HCEC 1CT (cell line): ENCODE measurements around the gene ZNF213.
"Not testable (repeated sequence)": the region's sequence is repeated elsewhere in the genome, so short reads cannot be mapped to it uniquely, and the experiment has no call there.

Source experiments
- DNase-seq: peaks from one replicate; pipeline ENCODE4 v3.0.0-alpha.2; 2017

ZNF213 gene

GRCh38 chr16:3173892-3174617, 39.2 kb downstream of the ZNF213 start:
- DNase-seq = peak; percentile 29

- no peak for DNase-seq
These were observed 39.9 kb downstream of the ZNF213 start for GRCh38 chr16:3174618-3175148.

DNA sequence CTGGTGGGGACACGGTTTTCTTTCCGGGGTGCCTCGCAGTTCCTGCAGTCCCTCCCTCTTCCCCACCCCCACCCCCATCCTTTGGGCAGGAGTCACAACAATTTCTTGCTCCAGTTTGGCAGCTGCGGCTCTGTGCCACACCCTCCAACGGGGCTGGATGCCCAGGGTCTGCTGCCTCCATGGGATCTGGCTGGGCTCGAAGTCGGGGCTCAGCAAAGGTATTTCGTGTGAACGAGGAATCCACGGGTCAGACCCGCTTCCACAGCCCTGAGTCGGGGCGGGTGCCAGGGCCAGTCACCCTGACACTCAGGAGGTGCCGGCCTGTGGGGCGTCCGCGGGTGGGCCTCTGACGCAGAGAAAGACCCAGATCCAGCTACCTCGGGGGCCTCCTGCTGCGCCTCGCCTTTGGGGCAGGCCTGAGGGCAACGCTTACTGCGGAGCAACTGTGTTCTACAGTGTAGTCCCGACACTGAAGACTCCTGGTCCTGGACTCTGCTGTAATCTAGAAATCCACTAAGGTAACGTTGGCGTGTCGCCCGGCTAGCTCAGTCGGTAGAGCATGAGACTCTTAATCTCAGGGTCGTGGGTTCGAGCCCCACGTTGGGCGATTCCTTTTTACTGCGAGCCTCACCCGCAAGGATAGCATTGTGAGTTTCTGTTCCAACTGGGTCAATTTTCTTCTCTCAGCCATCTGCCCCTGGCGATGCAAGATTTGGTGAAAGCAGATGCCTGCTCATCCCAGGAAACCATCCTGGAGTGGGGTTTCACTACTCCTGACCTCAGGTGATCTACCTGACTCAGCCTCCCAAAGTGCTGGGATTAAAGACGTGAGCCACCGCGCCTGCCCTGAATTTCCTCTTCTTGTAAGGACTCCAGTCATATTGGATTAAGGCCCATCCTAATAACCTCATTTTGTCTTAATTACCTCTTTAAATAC, 40.6 kb downstream of the ZNF213 start:
- peak; percentile 60 for DNase-seq

- no peak for DNase-seq
These were observed 44.8 kb downstream of the ZNF213 start for GRCh38 chr16:3179651-3180050.

- peak; percentile 14 for DNase-seq
These were observed 45.6 kb downstream of the ZNF213 start for GRCh38 chr16:3180445-3180878.

DNA sequence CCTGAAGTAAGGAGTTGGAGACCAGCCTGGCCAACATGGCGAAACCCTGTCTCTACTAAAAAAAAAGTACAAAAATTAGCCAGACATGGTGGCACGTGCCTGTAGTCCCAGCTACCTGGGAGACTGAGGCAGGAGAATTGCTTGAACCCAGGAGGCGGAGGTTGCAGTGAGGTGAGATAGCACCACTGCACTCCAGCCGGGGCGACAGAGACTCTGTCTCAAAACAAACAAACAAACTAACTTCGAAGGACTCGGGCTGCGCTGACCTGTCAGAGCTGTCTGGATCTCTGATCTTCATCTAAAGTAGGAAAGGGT, 47.4 kb downstream of the ZNF213 start:
- not testable (repeated sequence) for DNase-seq

GRCh38 chr16:3182608-3183444, 48.0 kb downstream of the ZNF213 start:
- DNase-seq = peak; percentile 54

DNA sequence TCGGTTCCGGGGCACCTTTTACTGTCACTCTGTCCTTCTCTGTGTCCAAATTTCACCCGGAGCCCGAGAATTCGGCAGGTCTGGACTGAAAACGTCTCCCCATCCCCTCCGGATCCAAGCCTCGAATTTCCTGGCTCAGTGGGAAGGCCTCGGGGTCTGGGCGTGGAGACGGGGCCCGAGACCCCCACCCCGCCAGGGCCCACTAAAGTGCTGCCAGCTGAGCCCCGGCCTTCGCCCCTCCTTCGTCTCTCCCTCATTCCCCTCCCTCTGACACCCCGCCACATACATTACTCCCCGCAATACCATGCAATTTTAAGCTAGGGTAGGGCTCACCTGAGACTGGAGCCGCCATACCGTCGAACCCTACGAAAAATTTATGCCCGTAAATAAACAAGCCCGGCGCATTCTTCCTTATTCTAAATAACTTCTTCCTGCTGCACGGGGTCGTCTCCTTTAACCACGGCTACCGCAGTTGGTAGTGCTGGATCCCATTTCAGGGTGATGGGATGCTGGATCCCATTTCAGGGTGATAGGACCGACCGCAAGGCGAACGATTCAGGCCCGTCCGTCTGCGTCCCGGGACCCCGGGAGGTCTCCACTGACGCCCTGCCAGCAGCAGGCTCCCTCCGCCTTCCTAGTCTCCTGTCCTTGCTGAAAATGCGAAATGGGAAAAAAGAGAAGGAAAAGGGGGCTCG, 48.8 kb downstream of the ZNF213 start:
- no peak for DNase-seq

GRCh38 chr16:3186946-3187690, 52.3 kb downstream of the ZNF213 start:
- DNase-seq = no peak

GRCh38 chr16:3187798-3188674, 53.2 kb downstream of the ZNF213 start, which contains the start of gene OR1F1:
OR1F1 (plus strand) TSS chr16:3188204.
- DNase-seq = peak; percentile 76

GRCh38 chr16:3188675-3188924, 53.8 kb downstream of the ZNF213 start:
- no peak for DNase-seq

- DNase-seq = peak; percentile 68
These were observed 54.3 kb downstream of the ZNF213 start for GRCh38 chr16:3188925-3189825.

DNA sequence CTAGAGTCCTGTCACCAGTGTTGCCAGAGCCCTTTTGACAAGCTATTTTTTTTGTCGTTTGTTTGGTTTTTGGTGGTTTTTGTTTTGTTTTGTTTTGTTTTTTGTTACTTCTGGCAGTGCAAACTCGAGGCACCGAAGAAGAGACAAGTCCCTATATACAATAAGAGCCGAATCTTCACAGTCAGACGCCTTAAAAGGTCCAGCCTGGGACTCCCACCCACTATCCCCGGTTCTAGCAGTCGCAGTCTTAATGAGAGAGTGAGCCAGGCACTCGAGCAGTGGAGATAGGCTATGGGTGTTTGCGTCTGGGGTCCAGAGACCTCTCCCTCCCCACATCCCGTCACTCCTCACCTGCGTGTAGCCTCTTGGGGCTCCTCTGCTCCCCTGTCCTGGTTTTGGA, 55.0 kb downstream of the ZNF213 start:
- no peak for DNase-seq

DNA sequence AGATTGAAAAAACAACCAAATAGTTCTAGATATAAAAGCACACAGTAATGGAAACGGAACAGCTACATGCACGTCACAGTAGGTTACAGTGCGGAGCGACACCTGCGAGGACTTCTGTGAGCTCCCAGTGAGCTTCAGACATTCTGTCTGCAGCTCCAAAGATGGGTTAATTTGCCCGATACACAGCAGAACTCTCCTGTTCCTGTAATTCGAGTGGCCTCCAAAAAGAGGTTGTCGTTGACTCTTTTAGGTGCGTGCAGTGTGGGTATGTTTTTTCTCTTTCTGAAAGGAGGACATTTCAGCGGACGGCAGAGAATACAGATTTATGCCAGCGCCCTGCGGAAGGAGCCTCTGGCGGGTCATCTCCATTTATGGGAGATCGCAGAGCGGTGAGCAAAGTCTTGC, 56.1 kb downstream of the ZNF213 start:
- no peak for DNase-seq
